Uterus (tissue), 2 donors: ENCODE measurements around the gene FXYD6.

Experiments
- POLR2A ChIP-seq, 2 donors: fragments of 450-650 bp; IDR thresholded peaks; one replicate each; pipeline ENCODE4 v1.6.1; 2016; ENCODE audit warnings: antibody characterized with exemption in 2 of 2, mild to moderate bottlenecking in 1 of 2, moderate library complexity in 1 of 2
- TF ChIP-seq, protein P1 (sequence below), 4 experiments: fragments of 200-600 bp in 2 of 4; fragments of 450-650 bp in 2 of 4; sonication (generic) in 2 of 4; IDR thresholded peaks; one replicate each; pipeline ENCODE4 v1.5.1; 2016 to 2019; ENCODE audit warnings: antibody characterized with exemption in 4 of 4, mild to moderate bottlenecking in 2 of 4, moderate library complexity in 1 of 4

DNA sequence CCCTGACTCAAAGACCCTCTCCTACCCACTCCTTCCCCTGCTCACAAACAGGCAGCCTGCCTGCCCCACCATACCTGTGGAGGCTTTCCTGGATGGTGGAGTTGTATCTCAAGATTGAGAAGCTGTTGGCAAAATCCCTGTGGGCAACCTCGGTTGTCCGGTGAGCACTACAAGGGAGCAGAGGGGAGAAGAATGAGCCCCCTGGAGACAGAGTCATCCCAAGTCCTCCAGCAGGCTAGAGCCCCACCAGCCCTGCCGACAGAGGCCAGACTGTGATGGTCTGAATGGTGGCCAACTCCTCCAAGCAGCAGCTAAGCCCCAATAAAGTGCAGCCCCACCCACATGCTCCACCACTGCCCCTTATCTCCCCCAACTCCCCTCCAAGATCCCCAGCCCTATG is 35.2 kb upstream of the FXYD6 start:
- TF ChIP-seq POLR2A (IDR thresholded peaks at IDR 0.05): no peak
- TF ChIP-seq, protein P1, sequence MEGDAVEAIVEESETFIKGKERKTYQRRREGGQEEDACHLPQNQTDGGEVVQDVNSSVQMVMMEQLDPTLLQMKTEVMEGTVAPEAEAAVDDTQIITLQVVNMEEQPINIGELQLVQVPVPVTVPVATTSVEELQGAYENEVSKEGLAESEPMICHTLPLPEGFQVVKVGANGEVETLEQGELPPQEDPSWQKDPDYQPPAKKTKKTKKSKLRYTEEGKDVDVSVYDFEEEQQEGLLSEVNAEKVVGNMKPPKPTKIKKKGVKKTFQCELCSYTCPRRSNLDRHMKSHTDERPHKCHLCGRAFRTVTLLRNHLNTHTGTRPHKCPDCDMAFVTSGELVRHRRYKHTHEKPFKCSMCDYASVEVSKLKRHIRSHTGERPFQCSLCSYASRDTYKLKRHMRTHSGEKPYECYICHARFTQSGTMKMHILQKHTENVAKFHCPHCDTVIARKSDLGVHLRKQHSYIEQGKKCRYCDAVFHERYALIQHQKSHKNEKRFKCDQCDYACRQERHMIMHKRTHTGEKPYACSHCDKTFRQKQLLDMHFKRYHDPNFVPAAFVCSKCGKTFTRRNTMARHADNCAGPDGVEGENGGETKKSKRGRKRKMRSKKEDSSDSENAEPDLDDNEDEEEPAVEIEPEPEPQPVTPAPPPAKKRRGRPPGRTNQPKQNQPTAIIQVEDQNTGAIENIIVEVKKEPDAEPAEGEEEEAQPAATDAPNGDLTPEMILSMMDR (IDR thresholded peaks at IDR 0.05): no peak
